Measurements from ENCODE around the gene DPYD. TPM values are rescaled to one million over a fixed set of nuclear protein-coding genes. Genes with fewer than 3 reads are reported as not detected.

DPYD gene
- total and polyA plus RNA-seq, 2 donors from 2014 or later = 4.9 to 41.6 TPM

DNA sequence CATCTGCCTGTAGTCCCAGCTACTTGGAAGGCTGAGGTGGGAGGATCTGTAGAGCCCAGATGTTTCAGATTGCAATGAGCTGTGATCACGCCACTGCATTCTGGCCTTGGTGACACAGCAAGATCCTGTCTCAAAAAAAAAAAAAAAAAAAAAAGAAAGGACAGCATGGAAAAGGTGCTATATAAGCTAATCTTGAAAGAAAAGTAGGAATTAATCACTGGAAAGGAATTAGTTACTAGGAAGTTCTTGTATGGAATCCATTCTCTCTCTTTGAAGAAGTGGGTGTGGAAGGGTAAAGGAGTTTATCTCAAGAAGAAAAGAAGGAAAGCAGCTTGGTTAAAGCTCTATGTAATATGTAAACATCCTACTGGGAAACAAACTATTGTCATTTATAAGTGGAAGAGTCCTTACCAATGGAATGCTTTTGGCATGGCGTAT, 339.2 kb downstream of the DPYD start:
- no peak for DNase-seq
- Histone ChIP-seq H3K9ac (ENCODE audit: low read length in 3 of 3) (no peak overlapping the region), H3K27ac (ENCODE audit: low read depth in 2 of 2, low read length in 2 of 2) (no peak overlapping the region), H3K4me1 (ENCODE audit: control insufficient read depth in 2 of 3, insufficient read depth in 2 of 3, low read depth in 1 of 3, low read length in 3 of 3) (no peaks in the 10 kb centered on the region), H3K4me3 (ENCODE audit: low read length in 3 of 3) (no peak overlapping the region), H3K9me3 (ENCODE audit: control insufficient read depth in 2 of 3, insufficient read depth in 1 of 3, low read length in 3 of 3) (no peaks in the 10 kb centered on the region), H3K27me3 (ENCODE audit: control insufficient read depth, insufficient read depth, low read length) (no peaks in the 10 kb centered on the region), H3K36me3 (ENCODE audit: control insufficient read depth in 2 of 3, insufficient read depth in 3 of 3, low read length in 3 of 3) (no peaks in the 10 kb centered on the region)
- intact Hi-C loops (cut with DNase I) = no loop called here
- FAIRE-seq = no peak
- TF ChIP-seq CTCF (IDR thresholded peaks at IDR 0.05; ENCODE audit: borderline replicate concordance, extremely low read depth, insufficient read depth) = no peak

DNA sequence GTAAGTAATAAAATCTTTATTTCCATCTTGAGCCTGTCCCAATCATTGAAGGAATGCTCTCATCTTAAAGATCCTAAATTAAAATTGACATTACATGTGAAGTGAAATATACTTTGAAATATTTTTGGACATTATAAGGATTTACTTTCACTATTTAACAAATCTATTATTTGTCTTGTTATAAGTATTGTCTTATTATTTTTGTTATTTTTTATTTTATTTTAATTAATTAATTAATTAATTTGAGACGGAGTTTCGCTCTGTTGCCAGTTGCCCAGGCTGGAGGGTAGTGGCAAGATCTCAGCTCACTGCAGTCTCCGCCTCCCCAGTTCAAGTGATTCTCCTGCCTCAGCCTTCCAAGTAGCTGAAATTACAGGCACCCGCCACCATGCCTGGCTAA, 343.2 kb downstream of the DPYD start:
- intact Hi-C loops (cut with DNase I) = no loop called here

GRCh38 chr1:97573553-97573952, 347.3 kb downstream of the DPYD start:
- H3K27me3 ChIP-seq (ENCODE audit: control insufficient read depth, insufficient read depth, low read length) = no peaks in the 10 kb centered on the region
- DNase-seq = no peak
- H3K27ac ChIP-seq (ENCODE audit: low read depth in 2 of 2, low read length in 2 of 2) = no peak overlapping the region
- H3K9me3 ChIP-seq (ENCODE audit: control insufficient read depth in 2 of 3, insufficient read depth in 1 of 3, low read length in 3 of 3) = no peaks in the 10 kb centered on the region
- no peaks in the 10 kb centered on the region for H3K36me3 ChIP-seq (ENCODE audit: control insufficient read depth in 2 of 3, insufficient read depth in 3 of 3, low read length in 3 of 3)
- H3K4me1 ChIP-seq (ENCODE audit: control insufficient read depth in 2 of 3, insufficient read depth in 2 of 3, low read depth in 1 of 3, low read length in 3 of 3) = no peaks in the 10 kb centered on the region
- FAIRE-seq = no peak
- no peak for TF ChIP-seq CTCF (IDR thresholded peaks at IDR 0.05; ENCODE audit: borderline replicate concordance, extremely low read depth, insufficient read depth)
- intact Hi-C loops (cut with DNase I) = no loop called here
- no peak overlapping the region for H3K4me3 ChIP-seq (ENCODE audit: low read length in 3 of 3)
- no peak overlapping the region for H3K9ac ChIP-seq (ENCODE audit: low read length in 3 of 3)

More for the DNA sequence above, 343.2 kb downstream of the DPYD start:
- no peak overlapping the region for H3K9ac ChIP-seq (ENCODE audit: low read length in 3 of 3)
- no peaks in the 10 kb centered on the region for H3K9me3 ChIP-seq (ENCODE audit: control insufficient read depth in 2 of 3, insufficient read depth in 1 of 3, low read length in 3 of 3)
- TF ChIP-seq CTCF (IDR thresholded peaks at IDR 0.05; ENCODE audit: borderline replicate concordance, extremely low read depth, insufficient read depth) = no peak
- no peaks in the 10 kb centered on the region for H3K36me3 ChIP-seq (ENCODE audit: control insufficient read depth in 2 of 3, insufficient read depth in 3 of 3, low read length in 3 of 3)
- FAIRE-seq (peak; percentile 33), DNase-seq (no peak)
- no peak overlapping the region for H3K4me3 ChIP-seq (ENCODE audit: low read length in 3 of 3)
- H3K27ac ChIP-seq (ENCODE audit: low read depth in 2 of 2, low read length in 2 of 2) = no peak overlapping the region
- no peaks in the 10 kb centered on the region for H3K4me1 ChIP-seq (ENCODE audit: control insufficient read depth in 2 of 3, insufficient read depth in 2 of 3, low read depth in 1 of 3, low read length in 3 of 3)
- no peaks in the 10 kb centered on the region for H3K27me3 ChIP-seq (ENCODE audit: control insufficient read depth, insufficient read depth, low read length)

GRCh38 chr1:97572561-97572960, 348.3 kb downstream of the DPYD start:
- intact Hi-C loops (cut with DNase I) = no loop called here
- FAIRE-seq (no peak), DNase-seq (no peak)
- TF ChIP-seq CTCF (IDR thresholded peaks at IDR 0.05; ENCODE audit: borderline replicate concordance, extremely low read depth, insufficient read depth) = no peak
- Histone ChIP-seq H3K9ac (ENCODE audit: low read length in 3 of 3) (no peak overlapping the region), H3K36me3 (ENCODE audit: control insufficient read depth in 2 of 3, insufficient read depth in 3 of 3, low read length in 3 of 3) (no peaks in the 10 kb centered on the region), H3K27ac (ENCODE audit: low read depth in 2 of 2, low read length in 2 of 2) (no peak overlapping the region), H3K4me1 (ENCODE audit: control insufficient read depth in 2 of 3, insufficient read depth in 2 of 3, low read depth in 1 of 3, low read length in 3 of 3) (no peaks in the 10 kb centered on the region), H3K4me3 (ENCODE audit: low read length in 3 of 3) (no peak overlapping the region), H3K27me3 (ENCODE audit: control insufficient read depth, insufficient read depth, low read length) (no peaks in the 10 kb centered on the region), H3K9me3 (ENCODE audit: control insufficient read depth in 2 of 3, insufficient read depth in 1 of 3, low read length in 3 of 3) (no peaks in the 10 kb centered on the region)

Data from kidney (tissue), 14 donors.